NCI-H1694 (cell line): ENCODE measurements around the gene POLR1A.
"Not testable (repeated sequence)": the region's sequence is repeated elsewhere in the genome, so short reads cannot be mapped to it uniquely, and the experiment has no call there.

ENCODE experiments used
- DNase-seq: peaks from one replicate; lab custom pipeline; 2025; lab: John Stamatoyannopoulos, UW

The POLR1A gene

DNA sequence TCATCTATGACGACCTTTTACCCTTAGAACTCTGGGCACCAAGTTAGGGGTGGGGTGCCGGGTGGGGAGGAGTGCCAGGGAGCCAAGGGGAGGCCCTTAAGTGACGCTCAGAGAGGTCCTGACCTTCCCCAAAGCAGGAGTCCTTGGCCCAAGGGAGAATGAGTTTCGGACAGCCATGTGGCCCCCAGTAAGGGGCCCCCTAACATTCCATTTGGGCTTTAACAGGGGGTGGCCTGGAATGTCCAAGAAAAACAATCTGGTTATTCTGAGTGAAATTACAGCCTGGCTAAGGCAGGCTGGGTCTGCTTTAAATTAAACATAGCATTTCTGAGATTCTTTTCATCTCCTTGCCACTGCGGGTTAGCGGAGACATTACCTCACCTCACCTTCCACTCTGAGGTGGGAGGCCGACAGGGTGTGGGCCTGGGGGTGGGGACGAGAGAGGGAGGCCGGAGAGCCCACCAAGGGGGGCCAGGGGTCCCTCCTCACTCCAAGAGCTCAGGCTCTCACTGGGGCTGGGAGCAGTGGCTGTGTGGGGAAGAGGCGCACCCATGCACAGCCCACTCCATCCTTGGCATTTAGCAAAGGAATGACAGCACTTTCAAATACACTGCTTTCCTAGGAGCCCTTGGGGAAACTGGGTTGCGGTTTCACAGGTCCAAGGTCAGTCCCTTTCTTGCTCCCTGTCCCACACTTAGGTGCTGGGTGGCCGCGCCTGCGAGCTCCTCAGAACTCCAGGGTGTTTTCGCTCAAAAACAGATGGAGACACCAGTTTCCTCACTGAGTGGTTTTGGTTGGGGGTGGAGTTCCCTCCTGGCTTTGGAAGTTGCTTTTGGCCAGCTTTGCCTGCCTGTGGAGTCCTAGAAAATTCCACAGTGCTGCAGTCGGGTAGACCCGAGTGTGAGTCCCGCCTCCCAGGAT is 107.4 kb downstream of the POLR1A start:
- DNase-seq = no peak

DNA sequence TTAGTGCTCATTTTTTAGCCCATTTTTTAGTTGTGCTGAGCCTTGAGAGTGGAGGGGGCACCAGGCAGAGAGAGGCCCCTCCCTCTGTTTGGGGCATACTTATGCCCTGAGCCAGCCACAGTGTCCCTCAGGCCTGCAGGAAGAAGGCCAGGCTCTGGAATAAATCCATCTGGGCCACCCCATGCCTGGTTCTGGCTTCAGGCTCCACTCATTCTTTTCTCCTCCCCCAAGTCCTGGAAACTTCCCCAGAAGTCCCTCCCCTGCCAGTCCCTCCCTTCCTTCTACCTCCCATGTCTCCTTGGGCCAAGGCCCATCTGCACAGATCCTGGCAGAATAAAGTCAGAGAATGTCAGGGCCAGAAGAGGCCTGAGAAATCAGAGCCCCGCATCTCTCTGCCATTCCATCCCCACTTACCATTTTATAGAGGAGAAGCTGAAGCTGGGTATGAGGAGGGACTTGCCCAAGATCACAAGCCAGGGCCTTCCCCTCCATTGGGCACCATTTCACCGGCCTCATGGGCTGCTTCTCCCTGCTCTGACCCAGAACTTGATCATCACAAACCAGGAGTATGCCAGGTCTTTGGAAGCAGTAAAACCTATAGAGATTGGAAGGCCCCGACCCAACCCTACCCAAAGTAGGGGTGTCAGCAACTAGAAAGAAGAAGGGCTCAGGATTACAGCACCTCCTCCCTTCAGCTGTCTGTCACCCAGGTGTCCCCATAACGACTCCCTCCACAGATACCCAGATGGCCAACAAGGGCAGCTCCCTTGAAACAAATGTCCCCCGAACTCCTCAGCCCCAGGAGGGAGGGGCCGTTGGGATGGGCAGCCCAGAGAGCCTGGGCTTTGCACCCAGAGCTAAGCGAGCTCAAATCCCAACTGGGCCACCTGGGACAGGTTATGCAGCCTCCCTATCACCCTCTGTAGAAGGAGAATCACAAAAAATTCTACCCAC is 108.4 kb downstream of the POLR1A start:
- no peak for DNase-seq

DNA sequence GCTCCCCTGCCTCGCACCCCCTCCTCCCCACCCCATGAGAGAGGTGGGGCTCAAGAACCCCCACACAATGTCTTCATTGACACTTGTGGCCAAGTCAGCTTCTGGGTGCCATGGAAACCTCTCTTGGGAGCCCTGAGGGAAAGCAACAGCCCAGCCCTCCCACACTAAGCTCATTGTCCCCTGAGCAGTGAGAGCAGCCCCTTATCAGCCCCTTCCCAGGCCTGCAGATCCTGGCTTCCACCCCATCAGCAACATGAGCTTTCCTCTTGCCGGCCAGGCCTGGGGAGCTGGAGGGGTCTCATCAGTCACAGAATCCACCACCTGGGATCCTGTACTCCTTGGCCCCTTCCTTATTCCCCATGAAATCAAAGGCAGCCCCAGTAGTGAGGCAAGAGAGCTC is 109.1 kb downstream of the POLR1A start:
- no peak for DNase-seq

DNA sequence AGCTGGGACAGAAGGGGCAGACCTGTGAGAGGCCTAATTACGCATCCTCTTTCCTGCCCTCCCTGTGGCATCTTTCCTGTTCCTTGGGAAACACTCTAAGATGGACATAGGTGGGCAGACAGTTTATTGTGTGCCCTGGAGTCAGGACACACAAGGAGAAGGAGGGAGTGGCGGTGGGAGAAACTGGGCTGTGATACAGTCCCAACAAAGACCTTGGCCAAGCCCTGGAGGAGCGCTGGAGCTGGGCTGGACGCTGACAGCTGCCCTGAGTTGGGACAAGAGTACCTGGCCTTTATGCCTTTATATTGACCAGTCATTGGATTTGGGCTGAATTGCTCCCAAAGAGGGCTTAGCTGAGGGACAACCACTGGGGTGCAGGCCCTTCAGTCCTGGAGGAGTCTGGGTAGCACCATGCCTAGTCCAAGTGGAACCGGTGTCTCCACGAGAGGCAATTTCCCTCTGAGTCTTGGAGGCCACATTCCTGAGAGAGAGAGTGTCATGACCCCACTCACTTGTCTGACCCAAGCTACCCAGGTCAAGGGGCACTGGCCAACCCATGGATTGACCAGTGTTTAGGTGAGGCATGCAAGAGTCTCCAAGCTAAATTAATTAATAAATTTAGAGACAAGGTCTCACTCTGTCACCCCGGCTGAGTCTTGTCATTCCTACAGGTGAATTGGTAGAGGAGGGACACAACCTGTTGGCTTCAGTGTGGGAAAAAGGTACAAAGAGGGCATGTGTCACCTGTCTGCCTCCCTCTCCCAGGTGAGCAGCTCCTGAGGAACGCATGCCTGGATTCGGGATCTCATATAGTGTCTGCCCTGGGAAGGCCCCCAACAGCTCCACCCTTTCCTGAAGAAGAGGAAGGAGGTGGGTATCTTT is 109.8 kb downstream of the POLR1A start:
- no peak for DNase-seq

DNA sequence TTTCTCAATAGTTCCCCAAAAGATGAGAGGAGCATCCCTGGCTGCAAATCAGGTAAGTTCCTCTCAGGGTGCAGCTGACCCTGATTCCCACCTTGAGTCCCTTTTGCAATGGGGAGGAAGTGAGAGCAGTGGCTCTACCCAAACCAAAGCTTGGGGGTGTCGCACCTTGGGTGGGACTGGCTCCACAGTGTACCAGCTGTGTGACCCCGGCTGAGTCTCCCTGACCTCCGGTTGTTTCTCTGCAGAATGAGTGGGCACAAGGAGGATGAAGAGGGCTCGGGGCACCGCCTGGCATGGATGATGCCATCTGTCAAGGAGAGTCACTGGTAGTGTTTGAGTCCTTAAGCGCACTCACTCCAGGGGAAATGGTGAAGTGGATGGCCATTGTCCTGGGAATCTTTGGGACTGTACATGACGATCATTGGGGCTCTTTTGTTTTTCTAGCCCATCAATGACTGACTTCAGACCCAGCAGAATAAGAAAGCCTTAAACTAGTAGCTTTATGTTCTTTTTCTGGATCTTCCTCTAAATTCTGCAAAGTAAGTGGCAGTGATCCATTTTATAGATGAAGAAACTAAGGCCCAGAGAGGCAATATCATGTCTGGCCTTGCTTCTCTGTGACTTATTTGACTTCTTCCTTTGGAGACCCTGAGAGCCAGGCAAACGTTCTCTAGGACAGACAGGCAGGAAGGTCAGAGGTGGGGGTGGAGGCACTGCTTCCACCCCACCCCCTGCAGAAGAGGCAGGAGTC is 110.6 kb downstream of the POLR1A start:
- DNase-seq = no peak

DNA sequence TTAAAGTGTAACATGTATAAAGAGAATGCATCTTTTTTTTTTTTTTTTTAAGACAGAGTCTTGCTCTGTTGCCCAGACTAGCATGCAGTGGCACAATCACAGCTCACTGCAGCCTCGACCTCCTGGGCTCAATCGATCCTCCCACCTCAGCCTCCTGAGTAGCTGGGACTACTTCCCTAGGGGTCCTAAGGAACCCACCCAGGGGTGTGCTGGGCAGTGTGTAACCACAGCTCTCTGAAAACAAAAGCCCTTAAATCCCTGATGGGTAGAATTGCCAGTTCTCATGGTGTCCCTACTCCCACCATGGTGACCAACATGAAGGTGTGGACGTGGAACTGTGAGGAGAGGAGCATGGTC is 111.3 kb downstream of the POLR1A start:
- no peak for DNase-seq

DNA sequence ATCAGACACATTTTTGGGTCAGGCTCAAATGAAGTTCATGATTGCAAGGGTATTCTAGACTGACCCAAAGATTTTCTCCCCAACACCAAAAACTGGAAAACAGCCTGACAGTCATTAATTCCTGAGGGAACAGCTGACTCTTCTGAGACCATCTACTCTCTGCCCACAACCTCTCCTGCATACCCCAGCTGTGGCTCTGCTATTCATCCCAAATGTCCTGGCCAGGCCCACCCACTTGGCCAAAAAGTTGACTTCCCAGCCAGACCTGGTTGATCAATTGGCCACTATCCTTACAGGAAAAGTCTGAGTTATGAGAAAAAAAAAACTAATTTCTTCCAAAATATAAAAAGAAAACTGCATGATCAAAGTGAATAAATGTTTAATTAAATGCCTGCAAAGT is 113.1 kb downstream of the POLR1A start:
- no peak for DNase-seq

DNA sequence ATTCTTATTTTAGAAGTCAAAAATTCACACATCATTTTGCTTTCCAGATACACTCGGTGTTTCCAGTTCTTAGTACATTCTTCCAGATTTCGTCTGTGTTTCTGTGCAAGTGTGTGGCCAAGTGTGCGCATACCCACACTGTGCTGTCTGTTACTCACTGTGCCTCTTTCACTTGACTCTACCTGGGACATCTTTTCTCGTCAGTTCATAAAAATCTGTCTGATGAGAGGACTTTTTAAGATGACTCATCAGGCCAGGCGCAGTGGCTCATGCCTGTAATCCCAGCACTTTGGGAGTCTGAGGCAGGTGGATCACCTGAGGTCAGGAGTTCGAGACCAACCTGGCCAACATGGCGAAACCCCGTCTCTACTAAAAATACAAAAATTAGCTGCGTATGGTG is 113.6 kb downstream of the POLR1A start:
- DNase-seq = not testable (repeated sequence)

DNA sequence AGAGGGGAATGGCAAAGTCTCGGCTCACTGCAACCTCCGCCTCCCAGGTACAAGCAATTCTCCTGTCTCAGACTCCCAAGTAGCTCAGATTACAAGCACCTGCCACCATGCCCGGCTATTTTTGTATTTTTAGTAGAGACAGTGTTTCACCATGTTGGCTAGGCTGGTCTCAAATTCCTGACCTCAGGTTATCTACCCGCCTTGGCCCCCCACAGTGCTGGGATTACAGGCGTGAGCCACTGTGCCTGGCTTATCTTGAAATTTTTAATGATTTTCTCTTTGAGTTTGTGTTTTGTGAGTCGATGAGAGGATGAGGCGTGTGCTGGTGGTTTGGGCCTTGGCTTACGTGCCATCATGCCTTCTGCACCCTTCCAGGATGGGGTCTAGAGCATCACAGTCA is 115.6 kb downstream of the POLR1A start:
- no peak for DNase-seq

DNA sequence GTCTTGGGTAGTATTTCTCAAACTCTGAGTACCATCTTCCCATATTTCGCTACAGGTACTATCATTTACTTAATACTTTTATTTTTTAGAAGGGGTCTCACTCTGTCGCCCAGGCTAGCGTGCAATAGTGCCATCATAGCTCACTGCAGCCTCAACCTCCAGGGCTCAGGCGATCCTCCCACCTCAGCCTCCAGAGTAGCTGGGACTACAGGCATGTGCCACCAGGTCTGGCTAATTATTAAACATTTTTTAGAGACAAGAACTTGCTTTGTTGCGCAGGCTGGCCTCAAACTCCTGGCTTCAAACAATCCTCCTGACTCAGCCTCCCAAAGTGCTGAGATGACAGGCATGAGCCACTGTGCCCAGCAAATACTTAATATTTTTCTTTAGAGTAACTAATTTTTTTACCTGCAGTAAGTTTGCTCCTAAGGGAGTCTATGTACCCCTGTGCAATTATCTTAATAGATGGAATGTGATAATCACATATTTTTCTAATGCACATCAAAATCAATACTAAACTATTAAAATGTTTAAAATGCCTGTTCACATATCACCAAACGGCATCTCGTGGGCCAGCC is 116.3 kb downstream of the POLR1A start:
- DNase-seq = no peak

DNA sequence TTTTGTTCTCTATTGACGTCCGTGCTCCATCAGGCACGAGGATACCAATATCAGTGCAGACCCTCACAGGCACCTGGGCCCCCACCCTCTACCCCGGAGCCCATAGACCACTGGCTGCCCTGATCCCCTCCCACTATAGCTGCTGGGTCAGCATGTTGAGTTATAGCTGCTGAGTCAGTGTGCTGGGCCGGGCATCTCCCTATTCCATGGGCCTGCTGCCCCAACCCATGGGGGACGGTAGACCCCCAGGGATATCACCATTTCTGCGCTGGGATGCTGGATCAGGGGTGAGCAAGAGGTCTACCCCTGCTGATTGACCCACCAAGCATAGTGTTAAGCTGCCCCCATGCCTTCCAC is 116.8 kb downstream of the POLR1A start:
- DNase-seq = no peak

DNA sequence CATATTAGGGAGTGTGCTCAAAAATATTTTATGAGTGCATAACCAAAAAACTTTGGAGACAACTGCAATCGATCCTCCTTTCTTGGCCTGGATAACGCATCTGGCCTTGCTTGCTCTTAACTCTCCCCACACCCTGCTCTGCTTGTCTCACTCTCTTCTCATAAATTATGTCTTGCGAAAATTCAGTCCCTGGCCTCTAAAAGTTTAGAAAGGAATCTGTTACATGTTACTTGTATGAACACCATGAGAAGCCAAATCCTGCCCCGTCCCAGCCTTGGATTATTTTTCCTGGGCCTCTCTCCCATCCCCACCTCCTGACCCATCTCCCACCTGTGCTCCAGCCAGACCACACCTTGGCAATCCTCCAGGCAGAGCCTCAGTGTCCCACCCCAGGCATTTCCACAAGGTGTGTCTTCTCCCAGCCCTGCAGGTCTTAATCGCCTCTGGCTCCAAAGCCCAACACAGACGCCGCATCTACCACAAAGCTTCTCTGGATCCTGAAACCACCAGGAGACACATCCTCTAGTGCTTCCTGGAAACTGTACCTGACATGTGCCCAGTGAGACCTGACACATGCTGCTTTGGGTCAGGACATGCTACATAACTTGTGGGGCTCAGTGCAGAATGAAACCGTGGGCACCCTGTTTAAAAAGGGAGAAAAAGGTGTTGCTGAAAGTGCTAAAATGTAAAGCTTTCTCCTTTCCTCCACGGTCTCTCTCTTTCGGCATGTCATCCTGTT is 117.3 kb downstream of the POLR1A start:
- no peak for DNase-seq

DNA sequence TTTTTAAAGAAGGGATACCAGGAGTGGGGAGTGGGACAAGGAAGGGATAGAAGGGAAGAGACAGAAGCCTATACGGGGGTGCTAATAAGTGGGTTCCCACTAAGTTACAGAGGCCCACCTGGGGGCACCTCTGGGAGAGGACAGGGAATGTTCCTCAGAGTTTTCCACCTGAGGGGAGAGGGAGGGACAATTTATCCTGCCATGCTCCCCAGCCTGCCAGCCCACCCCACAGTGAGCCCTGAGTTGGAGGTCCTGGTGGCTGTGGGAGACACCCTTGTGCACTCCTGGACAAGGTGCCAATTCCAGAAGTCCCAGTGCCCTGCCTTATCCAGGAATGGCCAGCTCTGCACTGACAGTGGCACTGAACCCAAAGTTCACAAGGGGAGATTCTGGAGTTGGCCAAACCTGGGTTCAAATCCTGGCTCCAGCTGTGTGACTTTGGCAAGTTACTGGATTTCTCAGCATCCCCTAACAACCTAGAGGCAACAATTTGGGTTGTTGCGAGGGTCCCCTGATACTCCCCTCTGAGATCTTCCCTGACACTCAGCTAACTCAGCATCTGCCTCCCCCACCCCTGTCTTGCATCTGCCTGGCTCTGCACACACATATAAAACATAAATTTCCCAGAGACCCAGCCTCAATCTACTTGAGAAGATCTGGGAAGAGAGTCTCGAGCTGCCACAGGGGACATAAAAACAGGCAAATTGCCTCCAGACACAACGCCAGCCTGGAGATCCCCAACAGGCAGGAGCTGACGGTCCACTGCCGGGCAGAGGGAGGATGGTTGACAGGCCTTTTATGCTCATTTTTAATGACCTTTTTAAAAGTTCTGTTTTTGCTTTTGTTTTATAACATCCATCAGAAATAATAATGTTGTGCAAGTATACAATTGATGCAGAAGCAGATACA is 118.2 kb downstream of the POLR1A start:
- no peak for DNase-seq

DNA sequence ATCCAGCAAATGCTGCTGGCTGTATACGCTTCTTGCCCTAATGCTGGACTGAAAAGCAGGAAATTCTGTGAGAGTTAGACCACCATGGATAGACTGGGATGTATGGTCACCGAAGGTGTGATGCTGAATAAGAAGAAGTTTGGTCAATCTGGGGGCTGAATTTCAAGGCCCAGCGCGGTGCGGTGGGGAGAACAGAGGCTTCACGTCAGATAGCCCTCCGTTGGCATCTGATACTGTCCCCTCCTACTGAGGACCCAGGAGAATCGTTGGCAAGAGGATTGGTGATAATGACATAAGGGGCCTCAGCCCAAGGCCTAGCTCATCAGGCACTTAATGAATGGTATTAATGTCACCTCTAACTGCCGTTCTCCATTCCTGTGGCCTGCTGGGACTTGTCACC is 119.6 kb downstream of the POLR1A start:
- DNase-seq = no peak

DNA sequence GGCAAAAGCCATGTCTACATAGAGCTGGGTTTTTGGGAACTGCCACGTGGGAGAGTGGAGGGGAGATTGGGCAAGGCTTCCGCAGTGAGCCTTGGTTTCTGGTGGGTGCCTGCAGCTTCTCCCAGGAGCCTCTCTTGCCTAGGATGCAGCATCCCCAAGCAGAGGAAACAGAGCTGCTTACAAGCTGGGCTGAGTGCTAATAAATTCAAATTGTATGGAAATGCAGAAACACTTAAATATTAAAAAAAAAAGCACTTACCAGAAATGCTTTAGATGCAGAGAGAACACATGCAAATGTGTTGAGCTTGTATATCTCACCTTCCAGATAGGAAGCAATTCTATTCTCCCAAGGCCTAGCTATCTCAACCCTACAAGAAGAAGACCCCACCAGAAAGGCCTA is 120.9 kb downstream of the POLR1A start:
- DNase-seq = no peak

DNA sequence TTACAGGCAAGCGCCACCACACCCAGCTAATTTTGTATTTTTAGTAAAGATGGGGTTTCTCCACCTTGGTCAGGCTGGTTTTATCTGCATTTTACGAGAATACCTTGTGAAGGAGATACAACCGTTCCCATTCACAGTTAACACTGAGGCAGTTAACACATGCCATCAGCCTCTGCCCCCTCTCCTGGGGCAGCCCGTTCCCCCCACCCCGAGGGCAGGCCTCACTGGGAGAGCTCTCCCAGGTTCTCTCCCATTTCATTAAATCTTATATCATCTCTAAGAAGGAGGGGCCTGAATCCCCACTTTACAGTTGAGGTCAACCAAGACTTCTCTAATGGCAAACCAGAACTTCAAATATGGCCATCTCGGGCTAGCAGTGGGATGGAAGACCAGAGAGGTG is 121.9 kb downstream of the POLR1A start:
- DNase-seq = no peak

DNA sequence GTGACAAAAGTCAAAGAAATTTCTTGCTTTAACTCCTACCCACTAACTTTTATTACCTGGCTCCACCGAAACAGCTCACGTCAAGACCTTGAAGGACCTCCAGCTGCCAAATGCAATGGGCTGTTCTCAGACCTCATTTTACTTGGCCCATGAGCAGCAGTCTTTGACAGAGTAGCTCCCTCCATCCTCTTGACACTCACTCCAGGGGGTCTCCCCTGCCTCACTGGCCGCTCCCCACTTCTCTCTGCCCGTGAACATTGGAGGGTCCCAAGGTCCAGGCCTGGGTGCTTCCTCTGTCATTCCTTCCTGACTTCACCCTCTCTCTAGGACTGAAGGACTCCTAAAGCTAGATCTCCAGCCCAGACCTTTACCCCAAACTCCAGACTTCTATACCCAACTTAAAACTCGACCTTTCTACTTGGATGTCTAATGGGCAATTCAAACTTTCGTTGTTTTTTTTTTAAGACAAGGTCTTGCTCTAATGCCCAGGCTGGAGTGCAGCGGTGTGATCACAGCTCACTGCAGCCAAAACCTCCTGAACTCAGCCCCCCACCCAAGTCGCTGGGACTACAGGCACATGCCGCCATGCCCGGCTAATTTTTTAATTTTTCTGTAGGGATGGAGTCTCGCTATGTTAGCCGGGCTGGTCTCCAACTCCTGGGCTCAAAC is 124.0 kb downstream of the POLR1A start:
- no peak for DNase-seq

DNA sequence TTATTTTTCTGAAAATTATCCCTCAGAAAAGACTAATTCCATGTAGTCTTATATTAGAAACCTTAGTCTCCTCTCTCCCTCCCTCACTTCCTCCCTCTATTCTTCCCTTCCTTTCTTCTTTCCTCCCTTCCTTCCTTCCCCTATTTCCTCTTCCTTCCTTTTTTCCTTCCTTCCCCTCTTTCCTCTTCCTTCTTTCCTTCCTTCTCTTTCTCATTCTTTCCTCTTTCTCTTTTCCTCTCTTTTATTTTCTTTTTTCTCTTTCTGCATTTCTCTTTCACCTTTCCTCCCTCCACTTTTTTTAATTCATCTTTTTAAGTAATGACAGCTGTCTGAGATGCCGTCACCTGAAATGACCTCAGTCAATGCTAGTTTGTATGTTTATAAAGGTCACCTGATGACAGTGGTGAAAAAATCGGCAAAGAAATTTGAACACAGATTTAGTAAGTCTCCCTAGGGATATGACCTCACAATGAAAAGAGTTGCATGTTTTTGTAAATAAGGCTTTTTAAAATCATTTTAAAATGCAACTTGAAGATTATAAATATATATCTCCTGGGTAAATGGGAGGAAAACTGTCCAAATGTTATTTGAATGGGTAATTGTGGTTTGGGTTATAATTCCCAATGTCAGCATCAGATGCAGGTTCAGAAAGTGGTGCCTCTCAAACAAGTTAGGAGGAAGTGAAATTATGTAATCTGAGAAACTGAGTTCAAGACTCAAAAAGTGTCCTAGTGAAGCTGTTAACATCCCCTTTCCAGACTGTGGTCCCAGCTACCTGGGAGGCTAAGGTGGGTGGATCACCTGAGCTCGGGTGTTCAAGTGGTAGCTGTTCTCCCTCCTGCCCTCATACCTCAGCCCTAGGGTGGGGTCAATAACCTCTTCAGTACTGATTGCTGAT is 126.6 kb downstream of the POLR1A start:
- no peak for DNase-seq
